Measurements from ENCODE around the gene ADAM15.

The ADAM15 gene

GRCh38 chr1:155012776-155013602 lies 38.1 kb upstream of the ADAM15 start:
- no peak for DNase-seq (ENCODE audit: low read depth)

GRCh38 chr1:155013632-155014031 lies 37.5 kb upstream of the ADAM15 start:
- DNase-seq (ENCODE audit: low read depth), result no peak

- DNase-seq (ENCODE audit: low read depth), result no peak
Observed at GRCh38 chr1:155014709-155015508, 36.2 kb upstream of the ADAM15 start.

- no peak for DNase-seq (ENCODE audit: low read depth)
Observed at GRCh38 chr1:155015527-155016230, 35.4 kb upstream of the ADAM15 start.

- DNase-seq (ENCODE audit: low read depth), result no peak
Observed at GRCh38 chr1:155016231-155016831, 34.8 kb upstream of the ADAM15 start.

GRCh38 chr1:155017041-155017945 lies 33.8 kb upstream of the ADAM15 start:
- DNase-seq (ENCODE audit: low read depth), result no peak

GRCh38 chr1:155017946-155018316 lies 33.2 kb upstream of the ADAM15 start:
- no peak for DNase-seq (ENCODE audit: low read depth)

GRCh38 chr1:155018617-155019348 lies 32.3 kb upstream of the ADAM15 start:
- no peak for DNase-seq (ENCODE audit: low read depth)

GRCh38 chr1:155019377-155020245 lies 31.5 kb upstream of the ADAM15 start:
- no peak for DNase-seq (ENCODE audit: low read depth)

- no peak for DNase-seq (ENCODE audit: low read depth)
Observed at GRCh38 chr1:155022136-155022926, 28.8 kb upstream of the ADAM15 start.

GRCh38 chr1:155022927-155023236 lies 28.2 kb upstream of the ADAM15 start:
- no peak for DNase-seq (ENCODE audit: low read depth)

GRCh38 chr1:155023627-155024026 lies 27.5 kb upstream of the ADAM15 start:
- no peak for DNase-seq (ENCODE audit: low read depth)

GRCh38 chr1:155024315-155024714 lies 26.8 kb upstream of the ADAM15 start:
- no peak for DNase-seq (ENCODE audit: low read depth)

GRCh38 chr1:155026154-155026553 lies 25.0 kb upstream of the ADAM15 start:
- DNase-seq (ENCODE audit: low read depth), result no peak

- no peak for DNase-seq (ENCODE audit: low read depth)
Observed at GRCh38 chr1:155026588-155026987, 24.5 kb upstream of the ADAM15 start.

- no peak for DNase-seq (ENCODE audit: low read depth)
Observed at GRCh38 chr1:155029513-155030242, 21.4 kb upstream of the ADAM15 start.

GRCh38 chr1:155030243-155030795 lies 20.8 kb upstream of the ADAM15 start:
- no peak for DNase-seq (ENCODE audit: low read depth)

GRCh38 chr1:155030899-155031298 lies 20.2 kb upstream of the ADAM15 start:
- DNase-seq (ENCODE audit: low read depth), result no peak
